Thyroid gland (tissue), 4 donors: ENCODE results near the gene SYT1. TPM values are rescaled to one million over a fixed set of nuclear protein-coding genes. Genes with fewer than 3 reads are reported as not detected.

ENCODE experiments used
- DNase-seq, 2 donors: peaks; one replicate each; pipeline ENCODE4 v3.0.0-alpha.2; 2019
- H3K27ac ChIP-seq, 3 donors: fragments of 200-600 bp; sonication (generic); 1 replicate in 2 of 3; 2 replicates in 1 of 3; pipeline ENCODE4 v1.5.1; 2016 to 2019; ENCODE audit warnings: mild to moderate bottlenecking in 1 of 3, moderate library complexity in 1 of 3
- H3K27me3 ChIP-seq: fragments of 200-600 bp; sonication (generic); one replicate; pipeline ENCODE4 v1.5.1; 2019
- H3K36me3 ChIP-seq, 2 donors: fragments of 200-600 bp; sonication (generic); one replicate each; pipeline ENCODE4 v1.5.1; 2016 to 2019
- H3K4me1 ChIP-seq, 2 donors: fragments of 200-600 bp; sonication (generic); one replicate each; pipeline ENCODE4 v1.5.1; 2017 to 2019
- H3K4me3 ChIP-seq, 3 donors: fragments of 200-600 bp; sonication (generic); replicated peaks in 1 of 3; 1 replicate in 2 of 3; 2 replicates in 1 of 3; pipeline ENCODE4 v1.5.1; 2016; ENCODE audit warnings: mild to moderate bottlenecking in 1 of 3
- H3K9me3 ChIP-seq: fragments of 200-600 bp; sonication (generic); one replicate; pipeline ENCODE4 v1.5.1; 2017
- CTCF ChIP-seq, 6 experiments: fragments of 200-600 bp in 3 of 6; fragments of 450-650 bp in 3 of 6; sonication (generic) in 3 of 6; IDR thresholded peaks; one replicate each; pipeline ENCODE4 v1.5.1; 2016 to 2019; ENCODE audit warnings: antibody characterized with exemption in 6 of 6, mild to moderate bottlenecking in 2 of 6, inconsistent platforms in 1 of 6, moderate library complexity in 1 of 6
- POLR2A ChIP-seq, 2 donors: fragments of 450-650 bp; IDR thresholded peaks; one replicate each; pipeline ENCODE4 v1.6.1; 2017; ENCODE audit warnings: antibody characterized with exemption in 2 of 2, mild to moderate bottlenecking in 2 of 2, moderate library complexity in 1 of 2
- WGBS, 2 donors: methylation state at CpG; one replicate each; pipeline ENCODE4 v1.1.5; 2017; 5-methylcytosine and 5-hydroxymethylcytosine counted together
- intact Hi-C: fragments of 100-400 bp; cut with DNase I; formaldehyde crosslinking; loops from one replicate; pipeline ENCODE4 v1.15.1; 2023
- total RNA-seq, 4 donors: library from RNA; depleted of rRNA; stranded (reverse); fragments of >200 nt; gene quantifications; one replicate each; pipeline ENCODE4 v1.2.3, GENCODE V29; 2016

Gene SYT1
- total RNA-seq, 4 donors from 2014 or later = 0.58 to 2.4 (median 1.2) TPM

DNA sequence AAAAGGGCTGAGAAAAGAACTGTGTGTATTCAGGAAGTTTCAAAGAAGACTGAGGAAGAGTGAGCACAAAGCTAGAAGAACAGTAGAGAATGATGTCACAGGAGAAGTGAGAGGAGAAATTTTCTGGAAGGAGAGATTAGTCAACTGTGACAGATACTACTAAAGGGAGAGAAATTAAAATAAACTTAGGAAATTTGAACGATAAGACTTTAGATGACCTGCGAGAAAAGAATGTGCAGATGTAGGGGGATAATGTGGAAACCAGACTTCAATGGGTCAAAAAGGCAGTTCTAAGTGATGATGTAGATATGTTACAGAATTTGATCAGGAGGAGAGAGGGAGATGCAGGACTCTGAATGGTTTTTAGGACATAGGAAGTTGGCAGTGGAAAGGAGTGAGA is 287.4 kb downstream of the SYT1 start:
- 43 to 55% methylated on average over 2 of the region's 2 CpGs for WGBS, 2 donors
- intact Hi-C loops = no loop called here
- H3K4me3 ChIP-seq = no peak overlapping the region
- H3K27ac ChIP-seq = no peak overlapping the region
- no peaks in the 10 kb centered on the region for H3K36me3 ChIP-seq
- H3K4me1 ChIP-seq = no peaks in the 10 kb centered on the region
- no peak for TF ChIP-seq CTCF (IDR thresholded peaks at IDR 0.05)
- TF ChIP-seq POLR2A (IDR thresholded peaks at IDR 0.05) = no peak
- H3K9me3 ChIP-seq = no peaks in the 10 kb centered on the region
- no peaks in the 10 kb centered on the region for H3K27me3 ChIP-seq
- no peak for DNase-seq

DNA sequence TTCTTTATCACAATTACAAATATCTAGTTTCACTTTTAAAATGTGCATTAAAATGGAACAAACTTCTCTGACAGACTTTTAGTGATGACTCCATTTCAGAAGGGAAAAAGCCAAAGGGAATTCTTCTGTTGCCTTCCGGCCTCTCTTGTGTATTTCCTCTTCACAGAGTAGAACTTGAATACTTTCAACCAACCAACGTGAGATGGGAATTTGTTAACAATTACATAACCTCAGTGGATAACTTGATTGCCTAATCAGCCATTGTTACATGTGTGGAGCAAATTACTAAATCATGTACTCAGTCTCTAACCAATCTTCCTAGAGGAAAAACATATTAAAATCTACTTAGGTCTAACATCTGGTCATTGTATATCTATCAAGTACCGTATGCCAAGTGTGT is 291.1 kb downstream of the SYT1 start:
- Histone ChIP-seq H3K4me3 (no peak overlapping the region), H3K9me3 (no peaks in the 10 kb centered on the region), H3K4me1 (no peaks in the 10 kb centered on the region), H3K27ac (no peak overlapping the region), H3K27me3 (no peaks in the 10 kb centered on the region), H3K36me3 (no peaks in the 10 kb centered on the region)
- no peak for DNase-seq
- intact Hi-C loops = no loop called here
- 60 to 69% methylated on average over 3 of the region's 3 CpGs for WGBS, 2 donors
- TF ChIP-seq CTCF (IDR thresholded peaks at IDR 0.05) (no peak), POLR2A (IDR thresholded peaks at IDR 0.05) (no peak)

DNA sequence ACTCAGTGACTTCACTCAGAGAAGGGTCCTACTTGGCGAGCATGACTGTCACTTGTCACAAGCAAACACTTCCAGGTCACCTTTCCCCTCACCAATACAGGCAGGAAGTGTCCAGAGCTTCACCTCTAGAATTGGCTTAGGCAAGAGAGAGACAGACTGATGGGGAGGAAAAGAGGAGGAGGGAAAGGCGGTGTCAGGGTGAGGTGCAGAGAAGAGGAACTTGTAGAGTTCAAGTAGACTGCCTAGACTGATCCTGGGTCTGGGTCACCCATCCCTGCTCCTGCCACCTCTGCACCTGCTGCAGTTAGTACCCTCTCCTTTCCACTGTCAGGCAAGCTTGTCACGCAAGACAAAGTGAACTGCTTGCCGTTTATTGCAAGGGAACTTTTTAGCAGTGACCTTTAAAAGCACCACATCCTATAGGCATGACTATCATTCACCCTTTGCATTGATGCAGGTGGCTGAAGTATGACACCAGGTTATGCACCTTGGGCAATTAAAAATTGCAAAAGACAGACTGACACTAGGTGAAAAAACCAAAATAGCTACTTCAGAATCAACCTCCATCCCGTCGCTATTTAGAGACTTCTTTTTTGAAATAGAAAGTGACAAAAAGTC is 292.4 kb downstream of the SYT1 start:
- no peak for DNase-seq
- intact Hi-C loops = no loop called here
- H3K9me3 ChIP-seq = no peaks in the 10 kb centered on the region
- H3K27me3 ChIP-seq = no peaks in the 10 kb centered on the region
- TF ChIP-seq CTCF (IDR thresholded peaks at IDR 0.05) = no peak
- TF ChIP-seq POLR2A (IDR thresholded peaks at IDR 0.05) = no peak
- H3K4me1 ChIP-seq = no peaks in the 10 kb centered on the region
- 82 to 84% methylated on average over 6 of the region's 6 CpGs for WGBS, 2 donors
- H3K4me3 ChIP-seq = no peak overlapping the region
- no peaks in the 10 kb centered on the region for H3K36me3 ChIP-seq
- H3K27ac ChIP-seq = no peak overlapping the region

DNA sequence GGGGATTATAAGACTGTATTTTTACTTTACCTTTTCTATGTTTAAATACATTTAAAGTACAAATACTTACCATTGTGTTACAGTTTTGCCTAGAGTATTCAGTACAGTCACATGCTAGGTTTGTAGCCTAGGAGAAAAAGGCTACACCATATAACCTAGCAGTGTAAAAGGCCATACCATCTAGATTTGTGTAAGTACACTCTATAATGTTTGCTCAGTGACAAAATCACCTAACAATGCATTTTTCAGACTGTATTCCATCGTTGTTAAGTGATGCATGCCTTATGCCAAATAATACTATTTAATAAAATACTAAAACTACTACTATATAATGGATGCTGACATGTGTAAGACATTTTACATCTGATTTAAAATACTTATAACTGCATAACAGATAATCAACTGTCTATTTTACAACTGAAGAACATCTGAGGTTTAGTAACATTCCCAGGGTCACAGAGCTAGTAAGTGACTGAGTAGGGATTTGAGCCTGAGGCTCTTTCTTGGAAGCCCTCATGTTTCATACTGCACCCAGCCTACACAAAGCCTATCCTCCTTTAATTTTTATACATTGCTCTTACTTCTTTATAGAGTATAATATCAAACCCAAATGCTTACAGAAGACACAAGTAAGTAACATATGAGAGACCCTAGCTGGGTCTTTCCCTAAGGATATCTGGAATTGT is 296.8 kb downstream of the SYT1 start:
- WGBS, 2 donors = 73 to 75% methylated on average over 1 of the region's 1 CpG
- no peaks in the 10 kb centered on the region for H3K36me3 ChIP-seq
- H3K27ac ChIP-seq = no peak overlapping the region
- no peak for DNase-seq
- intact Hi-C loops = no loop called here
- H3K27me3 ChIP-seq = no peaks in the 10 kb centered on the region
- no peaks in the 10 kb centered on the region for H3K9me3 ChIP-seq
- H3K4me3 ChIP-seq = no peak overlapping the region
- H3K4me1 ChIP-seq = no peaks in the 10 kb centered on the region
- TF ChIP-seq POLR2A (IDR thresholded peaks at IDR 0.05) (no peak), CTCF (IDR thresholded peaks at IDR 0.05) (no peak)

DNA sequence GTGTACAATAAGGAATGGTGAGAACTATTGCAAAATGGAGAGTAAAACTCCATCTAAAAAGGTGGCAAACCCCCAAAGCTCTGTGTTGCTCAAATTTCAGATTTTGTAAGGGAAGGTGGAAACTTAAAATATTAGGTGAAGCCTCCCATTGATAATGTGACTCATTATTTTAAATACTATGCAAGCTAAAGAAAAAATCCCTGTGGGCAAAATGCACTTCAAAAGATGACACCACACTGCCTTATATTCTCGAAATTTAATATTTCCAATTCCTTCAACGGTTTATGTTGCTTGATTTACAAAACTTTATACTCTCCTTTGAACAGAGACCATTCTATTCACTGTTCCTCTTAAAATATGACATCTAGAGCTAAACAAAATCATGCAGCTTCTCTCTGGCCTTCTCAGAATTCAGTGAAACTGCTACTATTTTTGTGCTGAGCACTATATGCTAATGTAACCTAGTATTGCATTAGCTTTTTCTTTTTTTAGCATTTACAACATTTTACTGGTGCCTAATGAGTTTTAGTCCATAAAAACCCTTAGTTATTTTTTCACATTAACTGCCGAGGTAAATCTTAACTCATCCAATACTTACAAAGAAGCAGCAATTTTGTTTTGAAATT is 297.7 kb downstream of the SYT1 start:
- no peaks in the 10 kb centered on the region for H3K4me1 ChIP-seq
- no peak overlapping the region for H3K27ac ChIP-seq
- DNase-seq = no peak
- H3K27me3 ChIP-seq = no peaks in the 10 kb centered on the region
- 79 to 85% methylated on average over 3 of the region's 3 CpGs for WGBS, 2 donors
- no peak overlapping the region for H3K4me3 ChIP-seq
- no peaks in the 10 kb centered on the region for H3K36me3 ChIP-seq
- H3K9me3 ChIP-seq = no peaks in the 10 kb centered on the region
- TF ChIP-seq POLR2A (IDR thresholded peaks at IDR 0.05) (no peak), CTCF (IDR thresholded peaks at IDR 0.05) (no peak)
- intact Hi-C loops = no loop called here
